Hippocampal formation (tissue), 2 donors: ENCODE results near the gene LHFPL2.
"Not testable (repeated sequence)": the region's sequence is repeated elsewhere in the genome, so short reads cannot be mapped to it uniquely, and the experiment has no call there.

Experiments
- DNase-seq, 2 donors: peaks; one replicate each; lab custom pipeline; 2025; lab: John Stamatoyannopoulos, UW

LHFPL2 gene

DNA sequence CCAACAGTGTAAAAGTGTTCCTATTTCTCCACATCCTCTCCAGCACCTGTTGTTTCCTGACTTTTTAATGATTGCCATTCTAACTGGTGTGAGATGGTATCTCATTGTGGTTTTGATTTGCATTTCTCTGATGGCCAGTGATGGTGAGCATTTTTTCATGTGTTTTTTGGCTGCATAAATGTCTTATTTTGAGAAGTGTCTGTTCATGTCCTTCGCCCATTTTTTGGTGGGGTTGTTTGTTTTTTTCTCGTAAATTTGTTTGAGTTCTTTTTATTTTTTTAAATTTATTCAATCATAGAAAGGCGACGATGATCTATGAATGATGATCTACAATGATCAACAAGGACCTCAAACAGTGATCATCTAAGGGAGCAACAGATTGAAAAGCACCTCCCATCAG, 28.5 kb downstream of the LHFPL2 start:
- not testable (repeated sequence) for DNase-seq

DNA sequence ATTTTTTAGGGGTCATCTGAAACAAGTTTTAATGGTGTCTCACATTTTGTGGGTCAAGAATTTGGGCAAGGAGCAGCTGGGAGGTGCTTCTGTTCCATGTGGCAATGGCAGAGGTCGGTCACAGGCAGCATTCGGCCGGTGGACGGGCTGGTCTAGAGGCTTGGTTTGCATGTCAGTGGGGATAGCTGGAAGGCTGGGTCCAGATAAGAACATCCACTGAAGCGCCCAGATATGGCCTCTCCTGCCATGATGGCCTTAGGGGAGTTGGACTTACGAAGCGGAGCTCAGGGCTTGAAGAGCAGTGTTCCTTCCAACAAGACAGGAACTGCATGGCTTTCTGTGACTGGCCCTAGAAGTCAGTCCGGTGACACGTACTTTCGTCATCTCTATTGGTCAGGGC, 30.3 kb downstream of the LHFPL2 start:
- no peak for DNase-seq

DNA sequence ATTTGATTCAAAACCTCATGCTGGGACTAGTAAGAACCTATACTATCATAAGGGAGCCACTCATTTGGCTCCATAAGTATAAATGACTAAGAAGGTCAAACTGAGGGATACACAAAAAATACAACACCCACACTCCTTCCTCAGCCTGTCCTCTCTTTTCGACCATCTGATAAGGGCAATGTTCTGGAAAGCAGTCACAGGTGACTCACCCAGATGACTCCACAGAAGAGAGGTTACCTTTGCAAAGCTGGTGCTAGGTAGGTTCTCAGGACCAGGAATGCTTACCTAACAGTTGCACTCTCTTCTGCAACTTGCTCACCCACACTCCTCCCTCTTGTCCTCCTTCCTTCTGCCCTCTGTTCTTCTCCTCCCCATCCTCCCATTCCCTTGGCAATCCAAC, 32.9 kb downstream of the LHFPL2 start:
- DNase-seq, result no peak

DNA sequence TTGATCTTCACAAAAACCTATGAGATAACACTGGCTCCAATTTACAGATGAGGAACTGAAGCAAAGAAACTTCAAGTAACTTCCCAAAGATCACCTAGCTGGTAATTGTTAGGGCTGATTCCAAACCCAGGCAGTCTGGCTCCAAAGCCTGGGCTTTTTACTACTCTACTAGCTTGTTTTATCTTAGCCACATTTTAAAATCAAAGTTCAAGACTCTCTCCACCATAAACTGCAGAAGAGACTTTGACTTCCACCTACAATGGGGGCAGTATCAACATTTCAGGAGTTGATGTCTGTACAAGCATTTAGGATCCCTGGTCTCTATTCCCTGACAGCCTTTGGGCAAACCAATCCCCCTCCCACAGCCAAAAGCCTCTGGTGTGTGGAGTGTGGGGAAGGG, 33.8 kb downstream of the LHFPL2 start:
- no peak for DNase-seq

DNA sequence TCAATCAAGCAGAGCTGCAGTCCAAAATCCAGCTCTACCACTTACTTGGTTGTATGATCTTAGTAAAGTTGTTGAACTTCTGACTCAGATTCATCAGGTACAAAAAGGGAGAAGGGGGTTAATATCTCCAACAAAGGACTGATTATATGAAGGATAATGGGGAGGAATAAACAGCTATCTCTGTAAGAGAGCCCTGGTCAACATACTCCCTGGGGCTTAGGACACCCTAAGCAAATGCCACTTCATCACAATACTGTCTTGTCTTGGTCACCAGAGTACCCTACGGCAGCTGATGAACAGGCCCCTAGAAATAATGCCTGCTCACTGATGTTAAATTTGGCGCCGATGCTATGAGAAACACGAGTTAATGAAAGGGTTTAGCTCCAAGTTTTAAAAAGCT, 34.8 kb downstream of the LHFPL2 start:
- DNase-seq, result no peak

DNA sequence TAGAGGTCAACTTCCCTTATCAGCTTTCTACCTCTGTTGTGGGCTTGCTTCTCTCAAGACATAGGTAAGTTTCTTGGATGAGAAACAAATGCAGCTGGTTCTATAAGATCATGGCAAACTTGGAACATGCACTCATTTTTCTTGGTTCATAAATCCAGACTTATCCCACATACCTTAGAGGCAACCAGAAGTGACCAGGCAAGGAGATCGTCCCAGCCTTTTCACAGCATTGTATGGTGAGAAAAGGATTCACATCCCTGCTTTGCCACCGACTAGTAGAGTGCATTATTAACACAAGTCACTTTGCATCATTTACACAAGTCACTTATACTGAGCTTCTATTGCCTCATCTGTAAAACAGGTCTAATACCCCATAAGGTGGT, 35.4 kb downstream of the LHFPL2 start:
- DNase-seq, result no peak

DNA sequence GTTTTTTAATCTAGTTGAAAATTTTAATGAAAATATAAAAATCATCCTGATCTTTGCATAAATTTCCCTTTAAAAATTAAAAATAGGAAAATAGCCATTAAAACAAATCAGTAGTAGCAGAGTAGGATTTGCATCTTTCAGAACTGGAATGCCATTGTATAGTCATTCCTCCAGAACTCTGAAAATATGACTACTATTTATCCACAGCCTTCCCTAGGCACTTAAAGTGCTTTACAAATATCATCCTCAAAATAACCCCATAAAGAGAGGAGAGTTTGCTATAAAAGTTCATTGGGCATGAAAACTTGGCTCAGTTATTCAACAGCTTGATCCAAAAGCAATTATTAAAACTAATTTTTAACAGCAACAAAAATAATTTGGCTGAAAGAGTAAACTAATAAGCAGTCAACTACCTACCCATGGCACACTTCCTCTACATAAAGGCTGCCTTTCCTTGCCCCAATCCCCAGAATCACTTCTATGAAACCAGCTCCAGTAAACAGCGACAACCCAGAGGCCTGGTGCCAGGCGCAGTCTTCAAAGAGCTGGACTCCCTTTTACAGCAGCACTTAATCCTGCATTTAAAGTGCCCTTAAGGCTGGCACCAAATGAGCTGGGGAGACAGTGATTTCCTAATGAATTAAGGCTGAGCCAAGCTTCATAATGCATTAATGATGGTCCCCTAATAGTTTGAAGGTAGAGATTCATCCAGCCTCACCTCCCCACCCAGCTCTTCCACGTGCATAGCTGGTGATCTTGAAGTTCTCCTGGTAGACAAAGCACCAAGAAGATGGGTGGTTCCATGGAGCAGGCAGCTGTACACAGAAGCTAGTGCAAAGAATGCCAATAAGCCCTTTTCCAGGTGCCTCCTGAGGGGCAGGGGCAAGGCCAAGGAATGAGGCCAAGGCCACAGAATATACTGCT, 36.1 kb downstream of the LHFPL2 start:
- no peak for DNase-seq

DNA sequence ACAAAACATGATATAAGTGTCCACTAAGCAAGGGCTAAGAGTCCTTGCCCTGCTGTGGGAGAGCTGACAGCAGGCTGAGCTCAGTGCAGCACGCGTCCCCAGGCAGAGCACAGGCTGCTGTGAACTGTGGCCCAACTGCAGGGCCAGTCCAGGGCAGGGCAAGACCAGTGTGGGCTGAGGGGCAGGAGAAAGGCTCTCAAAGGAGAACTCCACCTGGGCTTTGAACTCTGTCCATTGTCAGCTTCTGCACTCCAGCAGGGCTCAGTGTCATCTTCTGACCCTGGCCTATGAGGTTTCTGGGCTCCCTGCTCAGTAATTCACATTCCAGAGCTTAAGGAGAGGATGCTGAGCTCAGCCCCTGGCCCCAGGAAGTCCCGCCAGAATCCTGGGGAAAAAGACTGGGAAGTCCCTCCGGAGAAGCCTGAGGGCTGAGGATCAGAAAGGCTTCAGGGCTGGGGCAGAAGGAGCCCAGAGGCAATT, 37.4 kb downstream of the LHFPL2 start:
- DNase-seq, result no peak

DNA sequence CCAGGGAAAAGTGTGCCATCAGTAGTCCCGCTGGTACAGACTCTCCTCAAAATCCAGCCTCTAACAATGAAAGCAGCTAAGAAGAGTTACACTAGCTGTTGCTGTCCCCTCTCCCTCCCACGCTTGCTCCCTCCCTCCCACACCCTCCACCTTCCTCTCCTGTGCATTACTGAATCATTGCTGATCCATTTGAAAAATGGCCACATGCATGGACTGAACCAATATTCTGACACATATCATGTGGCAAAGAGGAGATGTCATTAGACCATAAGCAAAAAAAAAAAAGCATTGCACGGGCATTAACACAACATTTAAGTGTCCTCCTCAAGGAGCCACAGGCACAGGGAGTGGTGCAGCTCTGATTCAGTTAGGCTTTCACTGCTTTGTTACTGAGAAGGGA, 37.9 kb downstream of the LHFPL2 start:
- DNase-seq, result no peak

DNA sequence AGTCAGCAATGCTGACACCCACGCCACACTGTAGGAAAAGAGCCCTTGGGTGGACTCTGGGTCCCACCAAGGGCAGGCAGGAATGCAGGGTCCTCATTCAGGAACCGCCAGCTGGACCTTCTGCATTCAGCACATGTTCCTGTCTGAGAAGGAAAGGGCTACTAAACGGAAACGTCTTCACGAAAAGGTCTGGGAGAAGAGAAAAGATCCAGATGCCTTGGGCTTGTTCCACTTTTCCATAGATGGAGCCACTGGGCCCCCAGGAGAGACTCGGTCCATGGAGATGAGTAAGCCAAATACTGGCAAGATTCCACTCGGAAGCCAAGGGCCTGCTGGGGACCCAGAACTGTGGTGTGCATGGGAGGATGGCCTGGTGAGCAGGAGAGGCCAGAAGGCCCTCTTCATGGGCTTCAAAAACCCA, 38.4 kb downstream of the LHFPL2 start:
- no peak for DNase-seq

DNA sequence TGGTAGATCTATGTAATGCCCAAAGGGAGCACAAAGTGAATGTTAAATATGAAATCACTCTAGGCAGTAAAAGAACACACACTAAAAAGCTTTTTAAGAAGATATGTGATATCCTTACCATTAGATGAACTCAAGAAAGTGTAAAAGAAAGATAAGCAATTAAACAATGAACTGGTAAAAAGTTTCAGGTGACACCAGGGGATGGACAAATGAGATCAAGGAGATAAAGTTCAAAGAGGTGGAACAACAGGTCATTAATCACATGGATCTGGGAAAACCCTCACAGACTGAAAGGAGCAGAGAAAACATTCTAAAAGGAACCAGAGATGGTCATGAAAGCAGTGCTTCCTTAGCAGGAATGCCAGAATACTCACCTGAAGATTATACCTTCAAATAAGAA, 40.7 kb downstream of the LHFPL2 start:
- DNase-seq, result no peak

DNA sequence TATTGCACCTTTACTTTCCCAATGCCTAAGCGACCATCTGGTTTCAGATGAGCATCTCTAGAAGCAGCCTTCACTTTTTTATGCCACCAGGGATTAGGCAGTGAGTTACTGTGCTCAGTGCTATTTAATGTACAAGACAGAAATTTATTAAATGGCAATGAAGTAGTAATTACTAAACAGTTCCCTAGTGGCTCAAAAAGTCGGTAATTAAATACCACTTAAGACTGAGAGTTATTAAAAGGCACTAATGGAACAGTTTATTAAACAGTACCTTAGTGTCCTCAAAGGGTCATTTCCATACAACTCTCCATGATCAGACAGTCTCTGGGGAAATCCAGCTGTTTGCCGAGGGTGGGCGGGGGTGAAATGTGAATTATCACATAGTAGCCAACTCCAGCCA, 42.3 kb downstream of the LHFPL2 start:
- no peak for DNase-seq

DNA sequence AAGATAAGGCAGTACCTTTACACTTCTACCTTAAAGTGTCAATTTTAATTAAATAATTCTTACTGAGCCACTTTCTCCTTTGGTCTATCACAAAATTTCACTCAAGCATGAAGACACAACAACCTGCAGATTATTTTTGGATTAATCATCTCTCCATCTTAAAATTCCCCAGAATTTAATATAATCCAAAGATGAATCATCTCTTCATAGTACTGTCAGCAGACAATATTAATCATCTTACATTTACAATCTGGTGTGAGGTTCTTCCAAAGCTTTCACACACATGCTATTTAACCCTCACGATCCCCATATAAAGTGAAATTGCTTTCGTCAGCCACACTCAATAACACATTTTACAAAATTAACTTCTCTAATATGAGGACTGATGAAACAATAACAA, 43.0 kb downstream of the LHFPL2 start:
- DNase-seq, result no peak

DNA sequence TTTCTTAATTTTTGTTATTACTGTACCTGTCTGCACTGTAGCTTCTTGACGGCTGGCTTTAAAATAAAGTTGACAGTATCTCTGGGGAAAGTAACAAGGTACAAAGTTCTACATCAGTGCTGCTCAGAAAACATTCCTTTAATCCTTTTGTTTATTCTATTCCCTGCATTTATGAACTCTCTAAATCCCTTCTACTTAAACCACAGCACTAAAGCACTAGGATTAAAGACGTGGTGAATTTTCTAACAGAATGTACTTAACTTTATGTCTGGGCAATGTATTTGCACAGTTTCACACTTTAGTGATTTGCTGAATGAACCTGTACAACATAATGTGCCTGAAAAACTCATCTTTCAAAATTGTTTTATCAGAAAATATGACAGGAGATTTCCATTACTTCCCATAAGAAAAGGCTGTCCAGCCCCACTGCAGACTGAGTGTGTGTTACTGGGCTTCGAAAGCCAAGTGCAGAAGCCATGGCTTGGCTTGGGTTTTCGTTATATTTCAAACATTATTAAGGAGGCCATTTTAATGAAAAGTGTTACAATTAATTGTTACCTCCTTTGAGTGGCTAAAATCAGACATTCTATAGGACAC, 43.8 kb downstream of the LHFPL2 start:
- no peak for DNase-seq

DNA sequence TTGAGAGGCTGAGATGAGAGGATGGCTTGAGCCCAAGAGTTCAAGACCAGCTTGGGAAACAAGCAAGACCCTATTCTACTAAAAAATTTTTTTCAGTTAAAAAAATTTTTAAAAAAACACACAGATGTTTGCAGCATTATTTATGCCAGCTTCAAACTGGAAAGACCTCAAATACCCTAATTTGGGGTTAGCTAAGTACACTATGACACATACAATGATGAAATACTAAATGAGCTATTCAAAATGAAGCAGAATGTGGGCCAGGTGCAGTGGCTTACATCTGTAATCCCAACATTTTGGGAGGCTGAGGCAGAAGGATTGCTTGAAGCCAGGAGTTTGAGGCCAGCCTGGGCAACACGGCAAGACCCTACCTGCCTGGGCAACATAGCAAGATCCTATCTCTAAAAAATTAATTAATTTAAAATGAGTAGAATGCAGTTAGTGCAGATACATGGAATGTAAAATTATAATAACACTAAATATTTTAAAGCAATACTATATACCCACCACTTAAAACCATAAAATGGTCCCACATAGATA, 44.9 kb downstream of the LHFPL2 start:
- no peak for DNase-seq

DNA sequence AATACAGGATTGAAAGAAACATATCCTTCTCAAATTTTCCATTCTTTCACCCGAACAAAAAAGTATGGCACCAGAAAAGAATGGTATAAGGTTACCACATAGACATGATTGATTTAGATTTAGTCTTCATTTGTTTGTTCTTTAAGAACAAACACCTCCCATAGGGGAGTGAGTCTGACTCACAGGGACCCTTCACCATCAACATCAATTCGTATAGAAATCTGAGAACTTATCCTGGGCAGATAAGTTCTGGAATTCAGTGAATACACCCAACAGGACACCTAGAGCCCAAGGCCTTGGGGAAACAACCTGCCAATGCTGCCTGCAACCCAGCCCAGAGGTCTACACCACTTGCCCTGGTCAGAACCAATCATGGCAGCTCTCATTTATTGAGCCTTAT, 46.2 kb downstream of the LHFPL2 start:
- no peak for DNase-seq

DNA sequence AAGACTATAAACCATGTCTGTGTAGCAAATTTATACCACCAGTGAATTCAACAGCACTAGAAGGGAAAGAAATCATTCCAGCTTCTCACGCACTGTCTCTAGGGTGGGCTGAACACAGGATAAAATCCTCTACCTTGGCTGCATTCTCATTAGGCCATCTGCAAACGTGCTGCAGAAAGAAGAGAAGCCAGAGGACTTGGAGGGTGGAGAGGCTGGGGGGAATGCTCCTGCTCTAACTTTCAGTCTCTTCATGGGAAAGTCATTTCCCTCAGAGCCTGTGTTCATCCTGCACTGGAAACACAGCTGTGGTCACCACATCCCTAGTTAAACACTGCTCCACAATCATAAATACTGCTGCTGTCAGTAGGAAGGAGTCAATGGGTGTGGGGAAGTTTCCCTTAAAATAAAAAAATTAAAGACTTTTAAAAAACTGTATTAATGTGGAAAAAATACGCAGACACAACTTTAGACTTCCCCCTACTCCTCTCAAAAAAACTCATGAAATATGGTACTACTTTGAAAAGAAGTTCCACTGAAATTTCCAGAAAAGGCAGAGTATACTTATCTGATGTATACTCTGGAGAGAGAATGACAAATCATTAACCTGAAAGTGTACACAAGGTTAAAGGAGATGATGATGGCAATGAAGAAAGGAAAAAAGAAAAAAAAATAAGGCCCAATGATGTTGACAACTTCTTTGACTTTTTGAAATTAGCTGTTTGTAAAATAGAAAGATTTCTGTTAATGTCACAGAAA, 46.8 kb downstream of the LHFPL2 start:
- DNase-seq, result no peak

DNA sequence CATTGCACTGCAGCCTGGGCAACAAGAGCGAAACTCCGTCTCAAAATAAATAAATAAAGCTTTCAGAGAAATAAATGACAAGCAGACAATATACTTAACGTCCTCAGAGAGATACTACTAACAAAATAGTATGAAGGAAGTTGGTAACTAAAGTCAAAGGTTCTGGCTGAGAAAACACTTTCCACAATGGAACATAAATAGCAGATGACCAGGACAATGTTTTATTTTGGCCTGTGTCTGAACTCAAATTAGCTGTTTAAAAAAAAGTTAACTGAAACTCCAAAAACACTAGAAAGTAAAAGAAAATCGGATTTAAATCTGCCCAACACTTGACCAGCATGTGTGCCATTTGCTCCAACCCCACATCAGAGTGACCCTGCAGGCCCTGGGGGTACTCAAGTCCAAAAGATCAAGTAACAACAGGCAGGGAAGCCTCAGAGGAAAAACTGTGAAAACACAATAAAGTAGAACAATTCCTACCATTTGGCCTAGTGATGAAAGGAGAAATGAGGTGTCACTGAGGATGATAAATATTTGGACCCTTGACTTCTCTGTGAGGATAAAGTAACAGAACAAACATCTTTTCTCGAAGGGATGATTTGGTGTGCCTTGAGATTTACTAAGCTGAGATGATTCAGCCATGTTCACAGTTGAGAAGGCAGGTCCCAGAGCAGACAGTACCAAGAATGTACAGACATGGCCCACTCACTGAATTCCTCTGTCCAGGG, 47.7 kb downstream of the LHFPL2 start:
- no peak for DNase-seq

DNA sequence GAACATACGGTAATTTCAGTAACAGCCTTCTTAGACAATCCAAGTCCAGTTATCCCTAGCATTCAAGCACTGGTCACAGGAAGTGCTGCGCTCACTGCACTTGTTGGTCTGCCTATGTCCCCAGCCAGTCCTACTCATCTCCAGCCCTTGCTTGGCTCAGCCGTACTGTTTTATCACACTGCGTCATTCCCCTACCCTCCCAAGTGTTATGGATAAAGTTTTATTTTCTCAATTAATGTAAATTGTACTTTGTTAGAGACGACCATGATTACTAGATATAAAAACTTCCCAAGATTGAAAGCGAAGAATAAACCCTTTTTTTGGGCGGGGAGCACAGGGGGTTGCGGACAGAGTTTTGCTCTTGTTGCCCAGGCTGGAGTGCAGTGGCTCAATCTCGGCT, 49.6 kb downstream of the LHFPL2 start:
- DNase-seq, result no peak

DNA sequence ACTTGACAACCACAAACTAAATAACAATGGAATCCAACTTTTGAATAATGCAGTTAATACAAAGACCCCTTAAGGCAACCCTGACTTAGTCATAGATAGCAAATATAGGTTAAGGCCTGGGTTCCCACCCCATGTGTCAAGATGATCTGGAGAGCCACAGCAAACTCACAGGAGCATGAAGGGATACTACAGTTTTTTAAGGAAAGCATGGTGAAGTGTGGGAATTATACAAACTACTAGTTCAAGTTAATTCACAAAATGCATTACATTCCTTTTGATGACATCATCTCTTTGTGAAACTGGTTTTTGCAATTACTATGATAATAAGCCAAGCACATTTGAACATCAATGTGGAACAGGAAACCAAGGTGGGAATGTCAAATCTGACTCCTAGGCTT, 50.6 kb downstream of the LHFPL2 start:
- no peak for DNase-seq

DNA sequence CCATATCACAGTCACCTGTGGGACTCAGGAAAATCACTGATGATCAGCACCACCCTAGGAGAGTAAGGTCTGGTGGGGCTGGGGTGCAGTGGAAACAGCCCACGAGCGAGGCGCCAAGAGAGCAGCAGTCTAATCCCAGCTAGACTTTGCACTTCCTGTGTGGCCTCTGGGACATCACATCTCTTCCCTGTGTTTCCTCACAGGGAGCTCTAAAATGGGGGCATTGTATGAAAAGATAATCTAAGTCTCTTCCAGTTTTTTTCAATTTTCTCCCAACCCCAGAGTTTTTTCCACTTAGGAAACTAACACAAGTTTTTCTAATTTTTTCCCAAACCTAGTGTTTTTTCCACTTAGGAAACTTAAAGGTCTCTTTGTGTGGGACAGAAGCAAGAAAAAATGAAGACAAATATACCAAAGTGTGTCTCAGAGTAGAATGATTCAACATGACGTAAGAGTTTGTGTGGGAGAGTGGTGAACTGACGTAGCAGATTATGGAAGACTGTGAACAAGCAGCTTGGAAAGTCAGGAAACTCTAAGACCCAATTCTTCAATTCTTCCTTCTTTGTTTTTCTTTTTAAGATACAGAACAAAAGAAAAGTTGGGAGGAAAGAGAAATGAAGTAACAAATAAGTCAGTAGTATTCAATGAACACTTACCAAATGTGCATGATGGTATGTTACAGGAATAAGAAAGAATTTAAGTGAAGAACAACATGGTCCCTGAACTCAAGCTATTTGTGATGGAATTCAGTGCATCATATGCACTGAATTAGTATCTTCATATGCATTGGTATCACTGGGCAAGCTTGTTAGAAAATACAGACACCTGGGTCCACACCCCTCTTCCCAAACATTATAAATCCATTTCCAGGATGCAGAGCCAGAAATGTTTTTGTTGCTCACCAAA, 51.3 kb downstream of the LHFPL2 start:
- no peak for DNase-seq
